HG02763 (cell line): ENCODE data around the gene TOP3B.

Experiments used
- ATAC-seq: cut with Tn5 transposase; IDR thresholded peaks from one replicate; pipeline ENCODE4 v1.9.1; 2021; ENCODE audit warnings: mild to moderate bottlenecking, moderate library complexity; ENCODE audit not compliant: unreplicated experiment

Gene TOP3B

DNA sequence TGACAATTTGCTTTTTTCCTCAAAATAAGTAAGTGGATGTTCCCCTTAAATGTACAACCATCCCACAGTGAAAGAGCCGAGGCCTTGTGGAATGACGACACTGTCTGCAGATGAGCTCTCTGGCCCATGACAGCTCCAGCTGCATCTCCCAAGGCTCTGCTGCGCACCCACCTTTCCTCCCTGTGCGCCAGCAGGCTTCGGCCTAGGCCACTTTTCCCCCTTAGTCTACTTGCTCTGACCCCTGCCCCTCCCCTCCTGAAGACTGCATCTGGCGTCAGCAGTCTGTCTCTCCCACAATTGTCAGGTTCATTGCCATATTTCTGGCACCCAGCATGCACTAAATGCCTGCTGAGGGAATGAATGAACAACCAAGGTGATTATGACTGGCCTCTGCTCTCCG lies 2.0 kb downstream of the TOP3B start:
- no peak for ATAC-seq

DNA sequence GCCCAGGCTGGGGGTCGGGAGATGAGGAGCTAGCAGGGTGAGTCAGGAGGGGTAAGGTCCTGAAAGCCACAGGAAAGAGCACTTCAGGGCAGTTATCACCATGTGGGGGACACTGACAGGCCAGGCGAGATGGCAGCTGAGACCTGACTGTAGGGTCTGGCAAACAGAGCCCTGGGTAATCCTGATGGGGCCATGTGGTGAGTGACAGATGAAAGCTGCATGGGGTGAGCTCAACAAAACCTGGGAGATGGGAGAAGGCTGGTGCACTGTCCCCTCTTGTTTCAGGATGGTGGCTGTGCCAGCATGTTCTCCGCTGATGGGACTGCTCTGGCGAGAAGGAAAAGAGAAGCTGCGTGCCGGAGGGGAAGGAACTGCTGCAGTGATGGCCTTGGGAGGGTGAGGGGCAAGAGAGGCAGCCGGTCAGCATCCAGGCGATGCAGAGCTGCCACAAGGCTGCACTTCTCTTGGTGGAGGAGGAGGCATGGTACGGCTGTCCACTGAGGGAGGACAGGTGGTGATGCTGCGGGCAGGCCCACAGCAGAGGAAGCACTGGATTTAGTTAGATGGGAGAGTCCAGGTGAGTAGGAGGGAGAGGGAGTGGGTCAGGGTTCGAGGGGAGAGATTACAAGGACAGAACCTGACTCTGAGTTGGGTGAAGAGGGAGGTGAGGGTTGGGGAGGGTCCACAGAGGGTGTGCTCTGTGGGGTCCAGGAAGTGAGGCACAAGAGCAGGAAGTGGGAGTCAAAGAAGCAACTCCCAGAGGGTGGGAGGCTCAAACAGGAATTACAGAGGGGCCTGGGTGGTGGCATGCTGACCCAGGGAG lies 3.8 kb downstream of the TOP3B start:
- no peak for ATAC-seq

DNA sequence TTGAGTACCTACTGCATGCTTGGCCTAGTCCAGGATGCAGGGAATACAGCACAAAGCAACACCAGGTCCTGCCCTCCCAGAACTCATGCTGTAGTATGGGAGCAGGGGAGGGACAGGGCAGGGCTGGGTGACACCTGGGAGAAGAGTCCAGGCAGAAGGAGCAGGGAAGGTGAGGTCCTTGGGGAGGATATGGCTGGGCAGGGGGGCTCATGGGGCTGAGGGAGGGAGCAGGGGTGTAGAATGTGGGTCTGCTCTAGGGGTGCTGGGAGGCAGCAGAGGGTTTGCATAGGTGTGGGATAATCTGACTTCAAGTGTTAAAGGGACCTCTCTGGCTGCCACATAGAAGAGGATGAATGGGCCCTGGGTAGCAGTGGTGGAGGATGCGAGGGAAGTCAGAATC lies 4.8 kb downstream of the TOP3B start:
- ATAC-seq: no peak

DNA sequence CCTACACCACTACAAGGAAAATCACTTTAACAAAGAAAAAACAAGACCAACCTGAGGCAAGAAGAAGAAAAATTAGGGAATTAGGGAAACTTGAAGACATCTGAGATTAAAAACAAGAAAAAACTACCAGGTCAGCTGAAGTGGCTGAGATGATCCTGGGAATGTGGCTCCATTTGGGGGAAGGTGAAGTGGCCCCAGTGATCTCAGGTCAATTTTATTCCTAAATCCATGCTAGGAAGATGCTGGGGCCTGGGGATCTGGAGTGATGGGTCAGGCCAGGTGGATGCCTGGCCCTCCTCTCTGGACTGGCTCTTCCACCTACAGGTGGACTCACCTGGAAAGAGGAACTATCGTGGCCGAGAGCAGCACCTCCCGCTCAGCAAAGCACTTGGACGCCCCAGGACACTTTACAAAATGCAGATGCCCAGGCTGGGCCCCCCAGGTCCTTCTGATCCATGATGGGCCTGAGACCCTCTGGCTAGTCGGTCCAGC lies 6.7 kb downstream of the TOP3B start:
- ATAC-seq: no peak

DNA sequence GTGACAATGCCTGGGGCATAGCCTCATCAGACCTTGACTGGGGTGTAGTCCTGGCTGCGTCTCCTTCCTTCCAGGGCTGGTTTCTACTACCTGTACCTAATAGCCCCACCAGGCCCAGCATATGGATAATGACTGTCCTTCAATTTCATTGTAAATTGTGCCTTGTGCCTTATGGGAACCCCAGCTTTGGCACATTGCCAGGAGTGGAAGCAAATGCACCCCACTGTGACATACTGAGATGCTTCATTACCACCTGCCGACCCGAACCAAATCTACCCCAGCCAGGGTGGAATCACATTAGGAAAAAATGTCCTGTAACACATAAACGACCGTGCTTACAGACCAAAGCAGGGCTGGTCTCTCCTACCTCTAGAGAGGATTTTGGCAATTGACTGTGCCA lies 7.3 kb downstream of the TOP3B start:
- no peak for ATAC-seq

DNA sequence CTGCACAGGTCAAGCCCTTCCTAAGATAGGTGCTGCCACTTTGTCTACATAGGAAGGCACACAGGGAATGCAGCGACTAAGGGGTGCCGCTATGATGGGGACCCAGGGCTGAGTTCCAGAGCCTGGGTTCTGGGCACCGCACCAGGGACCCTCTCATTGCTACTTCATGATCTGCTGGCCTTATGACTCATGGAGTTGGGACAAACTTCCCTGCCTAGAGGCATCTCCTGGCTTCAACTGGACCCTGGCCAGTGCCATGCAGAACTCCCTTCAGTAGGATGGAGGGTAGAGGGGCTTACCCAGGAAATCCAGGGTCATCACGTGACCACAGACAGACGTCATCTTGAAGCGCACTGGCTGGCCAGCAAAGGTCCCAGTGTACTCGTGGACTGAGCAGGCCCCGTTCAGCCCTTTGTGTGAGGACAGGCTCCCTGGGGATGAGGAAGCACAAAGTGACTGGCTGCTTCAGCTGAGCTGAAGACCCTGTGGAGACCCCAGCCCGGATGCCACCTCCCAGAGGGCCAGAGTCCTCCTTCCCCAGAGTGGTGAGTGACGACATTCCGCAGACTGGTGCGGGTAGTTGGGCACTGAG lies 8.4 kb downstream of the TOP3B start:
- no peak for ATAC-seq

DNA sequence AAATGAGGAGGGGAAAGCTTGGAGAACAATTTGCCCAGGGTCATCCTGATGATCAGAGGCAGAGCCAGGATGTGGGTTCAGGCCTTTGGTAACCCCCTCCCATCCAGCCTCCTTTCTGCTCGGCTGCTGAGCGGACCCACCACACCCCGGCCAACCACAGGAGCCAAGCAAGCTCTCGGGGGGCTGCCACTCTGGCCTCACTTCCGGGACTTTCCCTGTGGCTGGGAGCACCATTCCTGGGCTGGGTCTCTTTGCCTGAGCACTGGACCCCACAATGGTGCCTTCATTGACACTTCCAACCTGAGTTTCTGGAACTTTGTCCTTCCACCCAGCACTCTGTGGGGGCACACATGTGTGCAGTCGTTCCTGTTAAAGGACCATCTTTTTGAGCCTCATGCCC lies 9.8 kb downstream of the TOP3B start:
- no peak for ATAC-seq

DNA sequence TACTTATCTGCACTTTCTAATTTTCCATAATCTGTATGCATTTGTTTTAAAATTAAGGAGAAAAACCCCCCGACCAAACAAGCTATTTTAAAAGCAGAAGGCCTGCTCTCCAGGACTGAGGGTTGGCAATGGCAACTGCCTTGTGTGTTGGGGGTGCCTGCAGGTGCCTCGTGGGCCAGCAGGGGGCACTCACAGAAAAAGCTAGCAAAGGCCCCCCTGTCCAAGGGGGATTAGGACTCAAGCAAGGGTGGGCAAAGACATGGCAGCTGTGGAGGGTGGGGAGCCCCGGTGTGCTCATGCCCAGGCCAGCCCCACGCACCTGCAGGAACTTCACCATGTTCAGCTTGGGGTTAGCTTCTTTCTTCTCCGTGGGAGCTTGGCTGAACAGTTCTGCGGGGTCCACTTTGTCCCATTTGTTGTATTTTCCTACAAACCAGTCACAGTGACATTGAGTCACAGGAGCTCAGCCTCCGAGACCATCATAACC lies 10.3 kb downstream of the TOP3B start:
- no peak for ATAC-seq

DNA sequence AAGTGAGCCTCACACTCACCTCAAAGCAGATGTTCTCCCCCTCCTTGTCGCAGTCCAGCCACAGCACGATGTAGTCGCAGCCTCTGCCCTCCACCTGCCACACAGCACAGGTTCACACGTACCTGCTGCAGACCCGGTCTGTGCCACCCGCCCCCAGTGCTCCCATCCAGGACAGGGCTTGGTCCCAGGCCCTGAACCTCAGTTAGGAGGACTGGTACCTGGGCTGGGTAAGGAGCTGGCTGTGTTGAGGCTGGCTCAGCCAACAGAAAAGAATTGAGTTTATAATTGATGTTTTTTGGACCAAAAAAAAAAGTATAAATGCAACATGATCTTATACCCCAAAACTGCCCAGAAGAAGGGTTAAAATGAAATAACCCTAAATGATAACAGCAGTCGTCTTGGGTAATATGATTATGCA lies 10.7 kb downstream of the TOP3B start:
- ATAC-seq: no peak

DNA sequence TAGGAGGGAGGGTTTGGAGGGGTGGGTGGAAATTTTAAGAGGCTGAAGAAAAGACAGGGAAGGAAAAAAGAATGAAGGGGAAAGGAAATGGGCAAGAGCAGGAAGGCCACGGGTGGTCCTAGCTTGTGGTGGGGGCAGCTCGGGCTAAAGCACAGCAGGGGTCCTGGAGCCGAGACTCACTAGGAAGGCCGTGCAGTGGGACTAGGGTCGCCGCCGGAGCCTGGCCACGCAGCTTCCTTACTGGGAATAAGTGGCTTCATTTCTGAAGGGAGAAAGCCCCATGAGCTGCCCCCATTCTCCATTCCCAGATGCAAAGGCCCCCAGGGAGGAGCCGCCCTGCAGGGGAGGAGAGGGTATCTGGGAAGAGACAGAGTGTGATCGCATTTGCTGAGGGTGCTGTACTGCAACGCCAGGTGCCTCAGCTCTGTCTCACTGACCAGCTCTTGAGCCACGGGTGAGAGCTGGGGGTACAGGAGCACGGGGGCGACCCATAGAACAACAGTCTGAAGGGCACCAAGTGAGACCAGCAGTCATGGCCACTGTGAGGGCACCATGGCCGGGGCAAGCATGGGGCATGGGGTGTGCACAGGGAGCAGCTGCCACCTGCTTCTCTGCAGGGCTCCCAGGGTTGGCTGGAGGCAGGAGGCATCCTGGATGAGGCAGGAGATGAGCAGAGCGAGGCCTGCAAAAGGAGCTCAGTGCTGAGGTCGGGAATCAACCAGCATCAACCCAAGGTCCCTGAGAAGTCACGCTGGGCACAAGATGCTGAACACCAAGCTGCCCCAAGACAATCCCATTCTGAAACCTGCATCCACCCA lies 11.6 kb downstream of the TOP3B start:
- ATAC-seq: no peak

DNA sequence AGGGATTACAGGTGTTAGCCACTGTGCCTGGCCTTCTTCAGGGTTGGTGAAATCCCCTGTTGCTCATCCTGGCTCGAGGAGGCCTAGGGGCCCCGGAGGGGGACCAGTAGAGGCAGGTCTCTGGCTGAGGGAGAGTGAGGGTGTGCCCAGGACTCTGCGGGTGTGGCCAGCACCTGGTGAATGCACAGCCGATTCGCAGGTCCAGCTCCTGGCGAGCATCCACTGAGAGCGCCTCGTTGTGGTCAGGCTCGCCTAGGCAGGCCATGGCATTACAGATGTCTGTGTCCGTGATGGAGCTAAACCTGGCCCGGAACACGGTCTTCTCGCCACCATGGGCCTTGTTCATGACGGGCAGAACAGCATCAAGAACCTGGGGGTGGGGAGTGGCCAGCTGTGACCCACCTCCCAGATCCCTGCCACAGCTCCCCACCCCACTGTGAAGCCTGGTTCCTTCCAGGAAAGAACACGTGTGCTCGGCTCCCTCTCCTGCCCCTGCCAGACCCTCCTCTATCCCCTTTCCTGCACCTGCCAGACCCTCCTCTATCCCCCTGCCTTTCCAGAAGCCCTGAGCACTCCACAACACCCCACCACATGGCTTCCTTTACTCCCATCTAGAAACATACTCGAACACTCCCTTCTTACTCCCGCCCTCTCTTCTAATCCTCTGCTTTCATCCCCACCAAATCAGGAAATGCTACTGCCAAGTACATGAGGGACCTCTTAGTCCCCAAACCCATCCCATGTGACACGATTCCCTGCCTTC lies 12.4 kb downstream of the TOP3B start:
- ATAC-seq: no peak

DNA sequence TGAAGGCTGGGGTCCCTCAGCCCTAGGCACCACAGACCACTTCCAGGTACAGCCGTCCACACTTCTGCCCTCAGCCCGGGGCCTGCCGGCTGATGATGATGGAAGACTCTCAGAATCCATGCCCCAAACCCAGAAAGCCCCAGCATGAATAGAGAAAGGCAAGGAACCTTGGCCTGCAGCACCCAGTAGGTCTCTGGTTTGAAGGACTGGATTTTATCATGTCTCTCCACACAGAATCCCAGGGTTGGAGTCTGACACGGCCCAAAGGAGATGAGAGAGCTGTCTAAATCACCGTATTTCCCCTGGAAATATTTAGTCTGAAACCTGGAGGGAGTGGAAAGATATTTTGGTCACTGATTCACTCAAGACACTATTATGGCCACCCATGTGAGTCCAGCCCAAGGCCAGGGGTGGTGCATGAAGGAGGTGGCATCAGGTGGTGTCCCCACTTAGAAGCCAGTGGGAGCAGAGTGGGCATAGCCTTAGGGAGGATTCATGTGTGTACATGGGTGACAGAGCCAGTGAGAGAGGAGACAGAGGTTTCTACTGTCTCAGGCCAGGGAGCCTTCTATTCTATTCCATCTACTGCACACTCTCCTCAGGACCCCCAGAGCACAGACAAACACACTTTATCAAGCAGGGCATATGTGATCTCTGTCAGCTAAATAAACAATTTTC lies 14.0 kb downstream of the TOP3B start:
- no peak for ATAC-seq

DNA sequence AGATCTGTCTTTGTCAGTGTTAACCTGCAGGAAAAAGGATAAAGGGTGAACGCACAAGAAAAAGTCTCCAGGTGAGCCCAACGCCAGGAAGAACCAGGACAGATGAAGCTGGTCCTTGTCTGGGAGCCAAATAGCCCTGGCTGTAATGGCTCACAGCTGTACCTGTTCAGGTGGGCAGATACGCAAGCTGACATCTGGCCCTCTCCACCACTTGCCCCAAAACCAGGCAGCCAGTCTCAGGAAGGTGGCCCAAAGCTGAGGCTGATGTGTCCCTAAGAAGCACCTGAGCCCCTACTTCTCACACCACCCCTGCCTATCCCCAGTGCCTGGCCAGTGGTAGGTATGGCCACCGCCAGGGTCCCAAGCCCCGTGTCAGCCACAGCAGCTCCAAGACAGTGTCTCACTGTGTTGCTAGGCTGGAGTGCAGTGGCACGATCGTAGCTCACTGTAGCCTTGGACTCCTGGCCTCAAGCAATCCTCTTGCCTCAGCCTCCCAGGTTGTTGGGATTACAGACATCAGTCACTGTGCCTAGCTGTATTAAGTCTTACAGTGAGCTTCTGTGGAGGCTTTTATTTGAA lies 14.8 kb downstream of the TOP3B start:
- ATAC-seq: no peak

DNA sequence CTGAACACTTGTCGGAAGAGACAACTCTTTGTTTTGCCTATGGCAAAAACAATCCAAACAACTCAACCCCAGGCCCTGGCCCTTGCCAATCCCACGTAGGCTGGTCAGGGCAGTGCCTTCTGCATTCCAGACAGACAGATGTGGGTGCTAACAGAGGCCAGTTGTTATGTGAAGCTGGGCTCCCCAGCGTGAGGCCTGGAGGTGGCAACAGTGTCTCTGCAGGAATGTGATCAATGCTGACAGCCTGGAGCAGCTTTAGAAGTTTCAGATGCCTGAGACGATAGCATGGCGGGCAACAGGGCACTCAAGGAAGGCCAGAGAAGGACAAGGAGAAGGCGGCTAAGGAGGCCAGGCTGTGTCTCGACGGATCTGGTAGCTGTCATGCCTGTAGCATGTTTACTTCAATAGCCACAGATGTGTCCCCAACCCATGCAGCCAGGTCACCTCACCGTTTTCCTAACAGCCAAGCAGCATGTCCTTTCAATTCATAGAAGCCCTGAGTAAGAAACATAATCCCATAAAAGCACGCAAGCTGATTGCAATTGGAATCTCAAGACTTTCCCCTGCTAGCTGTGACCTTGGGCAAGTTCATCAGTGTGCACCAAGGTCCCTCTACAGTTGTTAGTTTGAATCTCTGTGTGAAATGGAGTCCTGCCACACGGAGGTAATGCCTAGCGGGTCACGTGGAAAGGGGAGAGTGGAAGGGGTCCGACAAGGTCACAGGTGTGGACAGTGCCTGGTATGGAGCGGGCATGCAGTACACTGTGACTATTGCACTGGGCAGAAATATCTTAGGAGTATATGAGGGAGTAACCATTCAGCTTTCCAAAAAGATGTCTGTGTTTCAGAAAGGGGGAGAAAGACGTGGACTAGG lies 15.7 kb downstream of the TOP3B start:
- no peak for ATAC-seq

DNA sequence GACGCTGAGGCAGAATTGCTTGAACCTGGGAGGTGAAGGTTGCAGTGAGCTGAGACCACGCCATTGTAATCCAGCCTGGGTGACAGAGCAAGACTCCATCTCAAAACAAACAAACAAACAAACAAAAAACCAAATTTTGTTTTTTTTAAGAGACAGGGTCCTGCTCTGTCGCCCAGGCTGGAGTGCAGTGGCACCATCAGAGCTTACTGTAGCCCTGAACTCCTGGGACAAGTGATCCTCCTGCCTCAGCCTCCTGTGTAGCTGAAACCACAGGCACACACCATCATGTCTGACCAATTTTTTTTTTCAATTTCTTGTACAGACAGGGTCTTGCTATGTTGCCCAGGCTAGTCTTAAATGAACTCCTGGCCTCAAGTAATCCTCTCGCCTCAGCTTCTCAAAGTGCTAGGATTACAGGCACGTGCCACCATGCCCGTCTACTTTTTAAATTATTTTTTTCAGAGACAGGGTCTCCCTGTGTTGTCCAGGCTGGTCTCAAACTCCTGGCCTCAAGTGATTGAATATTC lies 16.8 kb downstream of the TOP3B start:
- no peak for ATAC-seq

DNA sequence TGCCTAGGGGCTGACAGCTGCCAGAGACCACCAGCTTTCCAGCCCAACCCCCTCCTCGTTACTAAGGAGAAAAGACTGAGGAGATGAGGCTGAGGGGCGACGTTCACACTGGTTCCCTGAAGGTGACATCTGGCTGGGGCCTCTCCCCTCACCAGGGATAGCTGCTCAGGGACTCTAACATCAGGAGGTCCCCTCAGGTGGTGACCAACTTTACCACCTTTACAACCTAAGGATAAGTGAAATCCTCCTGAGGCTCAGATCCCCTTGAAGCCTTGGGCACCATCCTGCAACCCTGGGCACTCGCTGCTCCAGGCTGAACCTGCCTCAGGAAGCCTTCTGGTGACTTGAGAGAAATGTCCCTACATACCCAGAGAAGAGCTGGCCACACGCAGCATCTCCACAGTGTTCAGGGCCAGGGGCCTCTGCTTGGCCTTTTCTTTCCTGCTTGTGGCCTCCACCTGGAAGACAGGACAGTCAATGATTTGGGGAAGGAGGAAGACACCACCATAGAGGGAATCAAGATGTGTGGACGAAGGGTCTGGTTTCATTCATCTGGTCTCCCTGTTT lies 17.6 kb downstream of the TOP3B start:
- ATAC-seq: no peak

DNA sequence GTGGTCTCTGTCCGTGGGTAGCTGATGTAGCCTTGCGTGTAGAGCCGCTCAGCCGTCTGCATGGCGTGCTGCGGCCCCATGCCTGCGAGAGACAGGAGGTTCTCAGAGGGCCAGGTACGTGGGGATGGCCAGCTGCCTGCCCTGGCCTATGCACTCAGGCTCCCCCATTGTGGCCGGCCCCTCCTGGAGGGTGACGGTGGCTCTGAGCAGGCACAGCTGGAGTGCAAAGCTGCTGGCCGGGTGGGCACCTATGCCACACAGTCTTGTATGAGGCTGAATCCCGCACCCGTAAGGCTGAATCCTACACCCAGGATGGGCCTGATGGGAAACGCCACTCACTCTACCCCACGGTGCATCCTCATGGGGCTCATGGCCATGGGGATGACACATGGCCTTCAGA lies 18.4 kb downstream of the TOP3B start:
- ATAC-seq: no peak

DNA sequence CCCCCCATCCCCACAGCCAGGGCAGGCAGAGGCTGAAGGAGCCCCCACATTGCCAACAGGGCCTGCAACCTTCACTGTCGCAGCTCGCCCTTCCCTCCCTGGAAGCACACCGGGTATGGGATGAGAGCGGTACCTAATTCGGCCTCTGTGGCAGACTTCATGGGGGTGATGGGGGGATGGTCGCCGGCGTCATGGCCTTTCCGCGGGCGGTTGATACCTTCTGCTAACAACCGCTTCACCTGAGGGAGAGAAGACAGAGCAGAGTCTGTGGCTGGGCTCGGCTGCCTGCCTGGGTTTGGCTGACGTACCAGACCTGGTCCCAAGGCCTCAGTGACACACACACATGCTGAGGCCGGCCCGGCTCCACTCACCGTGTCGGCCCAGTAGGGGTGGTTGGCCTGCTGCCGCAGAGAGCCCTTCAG lies 18.8 kb downstream of the TOP3B start:
- no peak for ATAC-seq
